IMR-90 (cell line): Measurements from ENCODE around the gene GRIA4.

Experiments used
- CTCF ChIP-seq: conservative IDR thresholded peaks from 2 replicates; pipeline ENCODE4 v1.5.1; 2012; ENCODE audit warnings: mild to moderate bottlenecking, low read depth, low read length, improper control_type of control experiment
- ELK1 ChIP-seq: fragments of 150-350 bp; IDR thresholded peaks from 2 replicates; pipeline ENCODE4 v1.6.1; 2016; ENCODE audit warnings: low read depth, mild to moderate bottlenecking, low read length, moderate library complexity, borderline replicate concordance
- FOS ChIP-seq: fragments of 150-350 bp; IDR thresholded peaks from 2 replicates; pipeline ENCODE4 v1.6.1; 2016; ENCODE audit warnings: low read depth, low read length
- MAZ ChIP-seq: IDR thresholded peaks from 2 replicates; pipeline ENCODE4 v1.6.1; 2012; ENCODE audit warnings: low read depth, mild to moderate bottlenecking, low read length, improper control_type of control experiment, moderate library complexity, borderline replicate concordance
- POLR2A ChIP-seq: IDR thresholded peaks from 2 replicates; pipeline ENCODE4 v1.6.1; 2012; ENCODE audit warnings: mild to moderate bottlenecking, low read depth, low read length
- RAD21 ChIP-seq: IDR thresholded peaks from 2 replicates; pipeline ENCODE4 v1.6.1; 2012; ENCODE audit warnings: low read length, improper control_type of control experiment
- USF2 ChIP-seq: fragments of 150-350 bp; IDR thresholded peaks from 2 replicates; pipeline ENCODE4 v1.6.1; 2017; ENCODE audit warnings: mild to moderate bottlenecking, antibody characterized with exemption, low read length, low read depth

- TF ChIP-seq ELK1 (no peak), RAD21 (no peak), CTCF (no peak), USF2 (no peak), FOS (no peak), POLR2A (no peak), MAZ (no peak)
Measured at GRCh38 chr11:105881027-105881426, 271.2 kb downstream of the GRIA4 start.
